Measurements from ENCODE around the gene CAAP1. TPM values are rescaled to one million over a fixed set of nuclear protein-coding genes. Genes with fewer than 3 reads are reported as not detected.
"Not testable (repeated sequence)": the region's sequence is repeated elsewhere in the genome, so short reads cannot be mapped to it uniquely, and the experiment has no call there.

CAAP1 gene
- total and polyA plus RNA-seq, 2 of the 8 experiments (the other 6 are each of a cell fraction or from before 2014, with no cell fraction given) = 9.5 to 36.7 TPM

DNA sequence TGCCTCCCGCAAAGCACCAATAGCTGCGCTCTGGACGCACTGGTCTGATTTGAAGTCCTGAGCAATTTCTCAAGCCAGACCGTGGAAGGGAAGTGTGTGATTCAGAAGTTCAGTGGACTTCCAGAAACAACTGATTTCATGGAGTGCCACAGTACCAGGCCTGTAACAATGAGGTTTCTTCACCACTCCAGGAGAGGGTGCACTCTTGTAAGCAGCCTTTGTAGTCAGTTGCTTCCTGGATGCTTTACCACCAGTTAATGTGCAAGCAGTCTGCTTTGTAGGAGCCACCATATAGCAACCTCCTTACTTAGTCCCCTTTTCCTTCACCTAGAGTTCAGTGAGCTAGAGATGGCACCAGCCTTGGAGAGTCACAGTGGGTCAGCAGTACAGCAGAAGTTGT, 12.3 kb downstream of the CAAP1 start (continued):
- TF ChIP-seq TAF7 (optimal IDR thresholded peaks at IDR 0.05; ENCODE audit: borderline replicate concordance, low read depth, low read length) = no peak

DNA sequence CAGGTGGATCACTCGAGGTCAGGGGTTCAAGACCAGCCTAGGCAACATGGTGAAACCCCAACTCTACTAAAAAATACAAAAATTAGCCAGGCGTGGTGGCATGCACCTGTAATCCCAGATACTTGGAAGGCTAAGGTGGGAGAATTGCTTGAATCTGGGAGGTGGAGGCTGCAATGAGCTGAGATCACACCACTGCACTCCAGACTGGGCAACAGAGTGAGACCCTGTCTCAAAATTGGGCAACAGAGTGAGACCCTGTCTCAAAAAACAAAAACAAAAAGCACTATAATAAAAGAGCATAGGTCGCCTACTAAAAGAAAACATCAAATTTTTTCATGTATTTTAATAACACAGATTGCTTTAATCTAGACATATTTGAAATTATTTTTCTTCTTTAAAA, 17.4 kb downstream of the CAAP1 start:
- not testable (repeated sequence) for H2AK5ac ChIP-seq (ENCODE audit: low read depth, low read length); H3K4ac ChIP-seq (replicated peaks; ENCODE audit: insufficient read length, low read depth, low read length); H3K18ac ChIP-seq (ENCODE audit: extremely low read depth, low read length); H2BK120ac ChIP-seq (replicated peaks; ENCODE audit: low read depth, low read length); H3K23me2 ChIP-seq (ENCODE audit: low read depth, low read length); H3K14ac ChIP-seq (ENCODE audit: insufficient read length); FAIRE-seq; H3K27me3 ChIP-seq (replicated peaks in 1 of 4; ENCODE audit: control insufficient read depth in 3 of 4, extremely low read depth in 1 of 4, insufficient read depth in 3 of 4, low read length in 3 of 4); H3K4me3 ChIP-seq (ENCODE audit: extremely low read depth in 1 of 4, insufficient read depth in 2 of 4, low read depth in 3 of 4, low read length in 4 of 4); H2BK12ac ChIP-seq (ENCODE audit: low read depth, low read length); H3K4me1 ChIP-seq (replicated peaks in 1 of 4; ENCODE audit: control insufficient read depth in 3 of 4, insufficient read depth in 4 of 4, low read length in 3 of 4); H4K20me1 ChIP-seq (replicated peaks in 1 of 2; ENCODE audit: control insufficient read depth in 1 of 2, insufficient read depth in 2 of 2, low read length in 2 of 2); H2BK20ac ChIP-seq (ENCODE audit: low read length); H3K79me1 ChIP-seq (ENCODE audit: low read depth, low read length); H2BK15ac ChIP-seq (ENCODE audit: low read length); H4K91ac ChIP-seq (replicated peaks; ENCODE audit: insufficient read length, low read length); H3K79me2 ChIP-seq (ENCODE audit: control insufficient read depth in 1 of 2, insufficient read depth in 2 of 2, low read length in 2 of 2); H3K27ac ChIP-seq (ENCODE audit: low read depth, low read length); H2BK5ac ChIP-seq (ENCODE audit: low read depth, low read length); H3K23ac ChIP-seq (ENCODE audit: insufficient read length); H2AFZ ChIP-seq (ENCODE audit: low read length); H4K5ac ChIP-seq (ENCODE audit: insufficient read length, low read depth, low read length); DNase-seq (ENCODE audit: low read depth in 1 of 2, low spot score in 2 of 2); H3K9ac ChIP-seq (replicated peaks in 1 of 4; ENCODE audit: extremely low read depth in 1 of 4, low read depth in 3 of 4, low read length in 3 of 4); H3K4me2 ChIP-seq (ENCODE audit: insufficient read depth in 1 of 2, low read depth in 2 of 2, low read length in 2 of 2); H4K8ac ChIP-seq (ENCODE audit: extremely low read depth, insufficient read depth, low read length); H3K9me3 ChIP-seq (ENCODE audit: insufficient read depth in 2 of 2, low read depth in 1 of 2, low read length in 1 of 2); H3K56ac ChIP-seq (replicated peaks; ENCODE audit: insufficient read length, low read depth, low read length)
- peaks cover 0 to 27% (median 6%) of the 10 kb centered on the region in 4 experiments; a peak in 4 of 8 replicates for H3K36me3 ChIP-seq (ENCODE audit: control insufficient read depth in 2 of 4, insufficient read depth in 4 of 4, low read length in 3 of 4)
- CTCF ChIA-PET (ENCODE audit: partially characterized antibody) = interaction anchor here (0.9 to 1.5 kb wide), 3 partner anchors 10 to 72 kb away, joined by 3 read pairs; partner anchors contain the start of genes CAAP1 and PLAA
- 86% methylated on average over 3 of the region's 3 CpGs; no CpG with 5 or more reads in 1 of the 2 experiments for WGBS, 2 experiments (ENCODE audit: extremely low coverage in 1 of 2, insufficient coverage in 1 of 2, insufficient read length in 1 of 2, insufficient replicate concordance in 2 of 2, low coverage in 1 of 2, low lambda C conversion rate in 2 of 2, missing lambda C conversion rate in 1 of 2)
- POLR2A ChIA-PET (ENCODE audit: partially characterized antibody) = interaction anchor here (1.7 kb wide), 1 partner anchor 15 kb away, joined by 3 read pairs; no protein-coding TSS in a partner anchor
